Esophagus muscularis mucosa (tissue), 4 donors: ENCODE results near the gene HHIP.

Experiments
- EP300 ChIP-seq: sonication (generic); formaldehyde crosslinking; IDR thresholded peaks from one replicate; pipeline ENCODE4 v1.6.1; 2017; ENCODE audit warnings: antibody characterized with exemption
- POLR2A ChIP-seq: fragments of 450-650 bp; IDR thresholded peaks from one replicate; pipeline ENCODE4 v1.6.1; 2017; ENCODE audit warnings: antibody characterized with exemption, moderate library complexity, mild to moderate bottlenecking, low read depth
- POLR2AphosphoS5 ChIP-seq, 2 donors: sonication (generic); formaldehyde crosslinking; IDR thresholded peaks; one replicate each; pipeline ENCODE4 v1.6.1; 2017; ENCODE audit warnings: antibody characterized with exemption in 2 of 2
- TF ChIP-seq, protein P1 (sequence below), 3 experiments: fragments of 200-600 bp in 2 of 3; fragments of 450-650 bp in 1 of 3; sonication (generic) in 2 of 3; IDR thresholded peaks; one replicate each; pipeline ENCODE4 v1.5.1; 2017 to 2019; ENCODE audit warnings: antibody characterized with exemption in 3 of 3, mild to moderate bottlenecking in 2 of 3, moderate library complexity in 1 of 3

DNA sequence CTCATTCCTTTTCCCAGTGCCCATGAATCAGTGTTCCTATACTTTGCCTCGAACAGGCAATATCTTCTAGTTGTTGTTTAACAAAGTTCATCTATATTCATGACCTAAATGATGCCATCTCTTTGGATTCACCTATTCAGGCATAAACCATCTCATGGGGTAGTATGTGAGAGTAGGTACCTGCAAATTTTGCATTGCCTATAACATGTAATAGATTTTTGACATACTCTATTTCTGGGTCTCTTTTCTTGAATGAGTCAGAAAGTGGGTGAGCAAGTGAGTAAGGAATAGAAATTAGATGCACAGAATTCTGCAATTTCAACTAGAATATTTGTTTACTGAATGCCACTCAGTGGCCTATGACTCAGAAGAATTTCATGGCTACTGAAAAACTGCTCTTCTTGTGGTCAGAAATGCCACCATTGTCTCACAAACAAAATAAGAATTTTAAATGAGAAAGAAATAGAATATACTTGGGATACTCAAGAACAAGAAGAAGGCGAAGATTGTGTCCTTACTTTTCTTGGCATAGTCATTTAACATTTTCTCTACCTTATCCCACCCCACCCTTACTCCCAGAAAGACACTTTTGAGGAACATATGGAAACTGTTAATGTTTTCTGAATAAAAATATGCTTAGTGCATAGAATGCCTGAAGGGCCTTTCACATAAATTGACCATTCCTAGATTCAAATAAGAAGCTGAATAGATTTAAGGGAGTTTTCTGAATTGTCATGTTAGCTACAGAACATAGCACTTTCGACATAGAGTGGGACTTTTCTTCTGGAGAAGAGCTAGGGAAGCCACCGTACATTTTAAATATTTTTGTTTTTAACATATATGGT lies 86.8 kb downstream of the HHIP start:
- TF ChIP-seq EP300: no peak
- TF ChIP-seq, protein P1, sequence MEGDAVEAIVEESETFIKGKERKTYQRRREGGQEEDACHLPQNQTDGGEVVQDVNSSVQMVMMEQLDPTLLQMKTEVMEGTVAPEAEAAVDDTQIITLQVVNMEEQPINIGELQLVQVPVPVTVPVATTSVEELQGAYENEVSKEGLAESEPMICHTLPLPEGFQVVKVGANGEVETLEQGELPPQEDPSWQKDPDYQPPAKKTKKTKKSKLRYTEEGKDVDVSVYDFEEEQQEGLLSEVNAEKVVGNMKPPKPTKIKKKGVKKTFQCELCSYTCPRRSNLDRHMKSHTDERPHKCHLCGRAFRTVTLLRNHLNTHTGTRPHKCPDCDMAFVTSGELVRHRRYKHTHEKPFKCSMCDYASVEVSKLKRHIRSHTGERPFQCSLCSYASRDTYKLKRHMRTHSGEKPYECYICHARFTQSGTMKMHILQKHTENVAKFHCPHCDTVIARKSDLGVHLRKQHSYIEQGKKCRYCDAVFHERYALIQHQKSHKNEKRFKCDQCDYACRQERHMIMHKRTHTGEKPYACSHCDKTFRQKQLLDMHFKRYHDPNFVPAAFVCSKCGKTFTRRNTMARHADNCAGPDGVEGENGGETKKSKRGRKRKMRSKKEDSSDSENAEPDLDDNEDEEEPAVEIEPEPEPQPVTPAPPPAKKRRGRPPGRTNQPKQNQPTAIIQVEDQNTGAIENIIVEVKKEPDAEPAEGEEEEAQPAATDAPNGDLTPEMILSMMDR (IDR thresholded peaks at IDR 0.05): no peak
- TF ChIP-seq POLR2A: no peak
- no peak for TF ChIP-seq POLR2AphosphoS5 (IDR thresholded peaks at IDR 0.05)
